Measurements from ENCODE around the gene GALNTL6. TPM values are rescaled to one million over a fixed set of nuclear protein-coding genes. Genes with fewer than 3 reads are reported as not detected.
"Not testable (repeated sequence)": the region's sequence is repeated elsewhere in the genome, so short reads cannot be mapped to it uniquely, and the experiment has no call there.

GALNTL6 gene
- total and polyA plus RNA-seq, 9 of the 15 experiments (the other 6 are each of a cell fraction or from before 2014, with no cell fraction given): 0.18 to 0.50 (median 0.29) TPM

DNA sequence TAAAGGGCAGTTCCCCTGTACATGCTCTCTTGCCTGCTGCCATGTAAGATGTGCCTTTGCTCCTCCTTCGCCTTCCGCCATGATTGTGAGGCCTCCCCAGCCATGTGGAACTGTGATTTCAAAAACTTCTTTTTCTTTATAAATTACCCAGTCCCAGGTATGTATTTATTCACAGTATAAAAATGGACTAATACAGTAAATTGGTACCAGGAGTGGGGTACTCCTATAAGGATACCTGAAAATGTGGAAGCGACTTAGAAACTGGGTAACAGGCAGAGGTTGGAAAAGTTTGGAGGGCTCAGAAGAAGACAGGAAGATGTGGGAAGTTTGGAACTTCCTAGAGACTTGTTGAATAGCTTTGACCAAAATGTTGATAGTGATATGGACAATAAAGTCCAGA is 920.4 kb downstream of the GALNTL6 start:
- intact Hi-C loops (cut with micrococcal nuclease); H3K36me3 ChIP-seq (ENCODE audit: control insufficient read depth, insufficient read depth, low read length); H2AFZ ChIP-seq (ENCODE audit: low read depth, low read length); H3K79me2 ChIP-seq (ENCODE audit: control insufficient read depth, insufficient read depth, low read length); CTCF ChIA-PET (ENCODE audit: low intra/inter-chr PET ratio); ATAC-seq; in situ Hi-C loops (cut with MboI); H3K27ac ChIP-seq (ENCODE audit: extremely low read depth, low read depth, low read length); H3K9me3 ChIP-seq (replicated peaks; ENCODE audit: control insufficient read depth, insufficient read depth, low read depth, low read length); H3K4me3 ChIP-seq; H3K9me1 ChIP-seq (ENCODE audit: control insufficient read depth, insufficient read depth, low read length); H3K9ac ChIP-seq (ENCODE audit: insufficient read depth in 1 of 2, low read depth in 2 of 2, low read length in 2 of 2); POLR2A ChIA-PET; H3K4me1 ChIP-seq (replicated peaks in 1 of 2; ENCODE audit: control insufficient read depth in 2 of 2, insufficient read depth in 2 of 2, low read length in 2 of 2); H3K4me2 ChIP-seq (ENCODE audit: insufficient read depth, low read length); DNase-seq (ENCODE audit: extremely low read depth in 1 of 4, low spot score in 3 of 4); H3K27me3 ChIP-seq (ENCODE audit: control insufficient read depth in 2 of 2, insufficient read depth in 2 of 2, low read length in 2 of 2); BruUV-seq (replicated peaks); FAIRE-seq; H4K20me1 ChIP-seq (replicated peaks; ENCODE audit: control insufficient read depth, insufficient read depth, low read length): not testable (repeated sequence)
- TF ChIP-seq ZNF707 (CRISPR knock-in tag; conservative IDR thresholded peaks at IDR 0.05): peak; percentile 73
- 20% methylated on average over 2 of the region's 3 CpGs for WGBS (ENCODE audit: insufficient coverage, low coverage, missing lambda C conversion rate)

DNA sequence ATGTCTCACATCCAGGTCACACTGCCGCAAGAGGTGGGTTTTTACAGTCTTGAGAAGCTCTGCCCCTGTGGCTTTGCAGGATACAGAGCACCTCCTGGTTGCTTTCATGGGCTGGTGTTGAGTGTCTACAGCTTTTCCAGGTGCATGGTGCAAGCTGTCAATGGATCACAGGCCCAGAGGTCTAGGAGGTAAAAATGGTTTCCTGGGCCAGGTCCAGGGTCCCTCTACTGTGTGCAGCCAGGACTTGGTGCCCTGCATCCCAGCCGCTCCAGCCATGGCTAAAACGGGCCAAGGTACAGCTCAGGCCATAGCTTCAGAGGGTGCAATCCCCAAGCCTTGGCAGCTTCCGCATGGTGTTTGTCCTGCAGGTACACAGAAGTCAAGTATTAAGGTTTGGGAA is 921.4 kb downstream of the GALNTL6 start:
- BruUV-seq (replicated peaks): no TSS peak
- Histone ChIP-seq H3K4me2 (ENCODE audit: insufficient read depth, low read length) (no peak overlapping the region), H3K9ac (ENCODE audit: insufficient read depth in 1 of 2, low read depth in 2 of 2, low read length in 2 of 2) (no peak overlapping the region), H3K27ac (ENCODE audit: extremely low read depth, low read depth, low read length) (no peak overlapping the region), H3K79me2 (ENCODE audit: control insufficient read depth, insufficient read depth, low read length) (no peaks in the 10 kb centered on the region), H3K9me1 (ENCODE audit: control insufficient read depth, insufficient read depth, low read length) (no peaks in the 10 kb centered on the region), H3K4me1 (replicated peaks in 1 of 2; ENCODE audit: control insufficient read depth in 2 of 2, insufficient read depth in 2 of 2, low read length in 2 of 2) (no peaks in the 10 kb centered on the region), H3K9me3 (replicated peaks; ENCODE audit: control insufficient read depth, insufficient read depth, low read depth, low read length) (peaks cover 1% of the 10 kb centered on the region), H3K4me3 (no peak overlapping the region), H2AFZ (ENCODE audit: low read depth, low read length) (no peak overlapping the region), H3K36me3 (ENCODE audit: control insufficient read depth, insufficient read depth, low read length) (no peaks in the 10 kb centered on the region), H4K20me1 (replicated peaks; ENCODE audit: control insufficient read depth, insufficient read depth, low read length) (no peaks in the 10 kb centered on the region), H3K27me3 (ENCODE audit: control insufficient read depth in 2 of 2, insufficient read depth in 2 of 2, low read length in 2 of 2) (no peaks in the 10 kb centered on the region)
- ATAC-seq: no peak
- WGBS (ENCODE audit: insufficient coverage, low coverage, missing lambda C conversion rate): 5% methylated on average over 4 of the region's 4 CpGs
- TF ChIP-seq TEAD4 (IDR thresholded peaks at IDR 0.05; ENCODE audit: low read length): no peak
- no peak for TF ChIP-seq TEAD4 (CRISPR knock-in tag; IDR thresholded peaks at IDR 0.05; ENCODE audit: borderline replicate concordance)
- TF ChIP-seq POLR3A (IDR thresholded peaks at IDR 0.05; ENCODE audit: borderline replicate concordance, extremely low read depth, insufficient read depth, insufficient read length): no peak
- no peak for TF ChIP-seq NFXL1 (CRISPR knock-in tag; IDR thresholded peaks at IDR 0.05)
- TF ChIP-seq SMC3 (conservative IDR thresholded peaks at IDR 0.05; ENCODE audit: insufficient read depth, low read depth, low read length): no peak
- TF ChIP-seq CCAR2 (IDR thresholded peaks at IDR 0.05; ENCODE audit: low read depth, low read length): no peak
- POLR2A ChIA-PET: no interaction called here
- CTCF ChIA-PET (ENCODE audit: low intra/inter-chr PET ratio): no interaction called here
- FAIRE-seq: no peak
- in situ Hi-C loops (cut with MboI): no loop called here
- intact Hi-C loops (cut with micrococcal nuclease): no loop called here
- no peak for DNase-seq (ENCODE audit: extremely low read depth in 1 of 4, low spot score in 3 of 4)

Data from K562 (cell line).